ENCODE data around the gene TDO2.

DNA sequence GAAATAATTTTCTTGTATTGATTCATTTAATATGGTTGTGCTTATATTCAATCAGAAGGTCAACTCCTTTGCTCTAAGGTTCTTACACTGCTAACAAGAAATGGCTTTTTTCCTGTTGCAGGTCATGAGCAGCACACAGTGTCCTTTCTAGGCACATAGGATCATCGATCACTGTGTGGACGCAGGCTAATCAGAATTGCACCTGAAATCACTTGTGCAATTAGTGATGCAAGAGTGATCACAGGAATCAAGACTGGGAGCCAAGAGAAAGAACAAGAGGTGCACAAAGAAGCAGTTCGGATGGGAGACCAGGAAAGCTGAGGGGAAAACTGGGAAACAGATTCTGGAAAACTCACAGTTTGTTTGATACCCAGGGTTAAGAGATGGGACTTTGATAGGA is 21.1 kb downstream of the TDO2 start:
- TF ChIP-seq POLR2AphosphoS5 (IDR thresholded peaks at IDR 0.05; ENCODE audit: low read depth, low read length) (no peak), POLR2A (IDR thresholded peaks at IDR 0.05; ENCODE audit: low read depth, low read length) (no peak)
